ENCODE results near the gene USP10.

The USP10 gene

DNA sequence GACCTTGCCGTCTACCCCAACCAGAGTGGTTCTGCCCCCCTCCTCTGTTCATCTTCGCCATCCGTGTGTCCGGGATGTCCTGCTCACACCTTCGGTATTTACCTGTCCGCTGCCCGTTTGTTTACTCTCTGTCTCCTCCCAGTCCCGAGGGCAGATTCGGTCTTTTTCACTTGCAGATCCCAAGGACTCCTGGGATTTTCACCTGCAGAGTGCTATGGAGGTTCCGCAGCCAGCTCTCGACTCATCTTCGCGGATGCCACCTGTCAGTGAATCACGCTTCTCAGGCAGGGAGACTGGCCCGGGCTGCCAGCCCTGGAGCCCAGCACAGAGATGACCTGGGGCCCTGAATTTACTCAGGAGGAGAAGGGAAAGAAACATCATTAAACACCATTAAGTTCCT, 128.1 kb downstream of the USP10 start:
- Histone ChIP-seq H3K4me3 (ENCODE audit: insufficient read length, low read depth) (no peak overlapping the region), H3K36me3 (ENCODE audit: insufficient read depth, insufficient read length, low read length) (no peaks in the 10 kb centered on the region), H3K4me1 (ENCODE audit: insufficient read depth, insufficient read length) (peaks cover 11% of the 10 kb centered on the region), H3K9me3 (ENCODE audit: insufficient read depth, low read length) (no peaks in the 10 kb centered on the region), H3K9ac (ENCODE audit: insufficient read length, low read depth) (no peak overlapping the region), H3K27me3 (ENCODE audit: insufficient read depth, insufficient read length) (no peaks in the 10 kb centered on the region)
- DNase-seq (ENCODE audit: low read depth, low spot score) = no peak
- TF ChIP-seq SUZ12 (IDR thresholded peaks at IDR 0.05; ENCODE audit: extremely low read depth, insufficient read depth, insufficient read length) (no peak), YY1 (IDR thresholded peaks at IDR 0.05; ENCODE audit: insufficient read depth, insufficient read length) (no peak), ZNF274 (IDR thresholded peaks at IDR 0.05; ENCODE audit: low read depth, low read length) (no peak)

DNA sequence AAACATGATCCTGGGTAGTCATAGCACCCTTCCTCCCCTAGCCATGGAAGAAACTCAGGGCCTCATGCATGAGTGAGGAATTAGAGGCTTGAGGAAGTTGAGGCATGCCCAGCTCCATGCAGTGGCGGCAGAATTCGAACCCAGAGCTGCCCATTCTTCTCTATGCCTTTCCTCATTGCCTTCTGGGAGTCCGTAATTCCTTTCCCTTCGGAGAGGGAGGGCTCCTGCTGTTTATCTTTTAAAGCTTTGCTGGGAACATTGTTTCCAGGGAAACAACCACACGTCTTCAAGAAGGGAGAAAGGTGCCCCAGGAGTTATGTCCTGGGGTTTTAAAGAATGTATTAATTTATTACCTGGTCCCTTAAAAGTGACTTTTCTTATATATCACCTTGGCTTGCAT, 128.5 kb downstream of the USP10 start:
- Histone ChIP-seq H3K27me3 (ENCODE audit: insufficient read depth, insufficient read length) (no peaks in the 10 kb centered on the region), H3K4me3 (ENCODE audit: insufficient read length, low read depth) (no peak overlapping the region), H3K9ac (ENCODE audit: insufficient read length, low read depth) (no peak overlapping the region), H3K4me1 (ENCODE audit: insufficient read depth, insufficient read length) (peaks cover 11% of the 10 kb centered on the region), H3K36me3 (ENCODE audit: insufficient read depth, insufficient read length, low read length) (no peaks in the 10 kb centered on the region), H3K9me3 (ENCODE audit: insufficient read depth, low read length) (no peaks in the 10 kb centered on the region)
- no peak for DNase-seq (ENCODE audit: low read depth, low spot score)
- TF ChIP-seq ZNF274 (IDR thresholded peaks at IDR 0.05; ENCODE audit: low read depth, low read length) (no peak), YY1 (IDR thresholded peaks at IDR 0.05; ENCODE audit: insufficient read depth, insufficient read length) (no peak), SUZ12 (IDR thresholded peaks at IDR 0.05; ENCODE audit: extremely low read depth, insufficient read depth, insufficient read length) (no peak)

Data from NT2/D1 (cell line).